AG04450 (cell line): Measurements from ENCODE around the gene MAP2. TPM values are rescaled to one million over a fixed set of nuclear protein-coding genes. Genes with fewer than 3 reads are reported as not detected.

Experiments used
- CTCF ChIA-PET: fragments of 300-600, 350-600 bp; formaldehyde crosslinking; extraction: SDS; loops from one replicate; lab custom pipeline; 2022; ENCODE audit warnings: antibody characterized with exemption, inconsistent platforms; lab: Charles Lee
- POLR2A ChIA-PET: fragments of 350-600 bp; formaldehyde crosslinking; extraction: SDS; loops from one replicate; lab custom pipeline; 2021; ENCODE audit warnings: antibody characterized with exemption, inconsistent platforms; lab: Yijun Ruan, JAX
- DNase-seq: peaks from one replicate; pipeline ENCODE4 v3.0.0-alpha.2; 2011; ENCODE audit warnings: low read depth, low spot score
- H3K27ac ChIP-seq: one replicate; pipeline ENCODE4 v1.5.1; 2012; ENCODE audit warnings: low read depth, low read length, control low read depth
- H3K27me3 ChIP-seq: one replicate; pipeline ENCODE4 v1.6.0; 2012; ENCODE audit warnings: low read length; ENCODE audit not compliant: control insufficient read depth, insufficient read depth
- H3K4me3 ChIP-seq: 2 replicates; pipeline ENCODE4 v1.5.1; 2011; ENCODE audit warnings: mild to moderate bottlenecking, low read depth, low read length, control low read depth
- H3K9me3 ChIP-seq: 2 replicates; pipeline ENCODE4 v1.5.1; 2012; ENCODE audit warnings: low read length; ENCODE audit not compliant: control insufficient read depth, insufficient read depth
- polyA plus RNA-seq: library from polyadenylated mRNA; depleted of rRNA; stranded (reverse); fragments of >200 nt; gene quantifications from 2 replicates; pipeline ENCODE4 v1.2.3, GENCODE V29; 2011
- TF ChIP-seq, protein P1 (sequence below): IDR thresholded peaks from 2 replicates; pipeline ENCODE4 v1.5.1; 2011; ENCODE audit warnings: low read depth, low read length, control low read depth, inconsistent platforms

MAP2 gene
- polyA plus RNA-seq, 1 experiment = 0.69 TPM

DNA sequence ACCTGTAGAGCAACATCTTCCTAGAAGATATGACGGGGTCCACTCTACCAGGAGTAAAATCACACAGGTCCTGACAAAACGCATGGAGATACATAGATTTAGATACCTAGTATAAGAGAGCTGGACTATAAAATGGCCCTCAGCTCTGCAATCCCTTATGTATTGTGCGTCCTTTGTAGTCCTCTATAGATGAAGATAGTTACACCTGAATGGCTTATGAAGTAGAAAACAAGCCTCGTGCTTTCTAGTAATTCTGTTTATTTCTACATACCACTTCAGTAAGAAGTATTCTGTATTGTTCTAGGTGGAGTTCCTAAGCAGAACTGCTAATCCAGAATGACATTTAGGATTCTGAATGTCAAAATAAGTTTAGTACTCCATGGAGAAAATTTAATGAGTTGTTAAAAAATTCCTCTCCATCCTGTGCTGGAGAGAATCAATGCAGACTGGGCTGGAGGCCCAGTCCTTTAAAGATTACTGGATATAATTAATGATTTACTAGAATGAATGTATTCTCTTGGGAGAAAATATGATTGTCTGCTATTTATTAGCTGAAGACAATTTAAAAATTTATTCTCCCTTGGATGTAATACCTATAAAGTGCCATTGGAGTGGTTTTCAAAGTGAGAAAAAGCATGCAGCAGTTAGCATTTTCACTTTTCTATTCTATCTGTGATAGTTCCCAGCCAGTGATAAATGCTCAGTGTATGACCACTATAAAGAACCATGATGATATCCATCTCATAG lies 200.5 kb downstream of the MAP2 start:
- Histone ChIP-seq H3K9me3 (no peaks in the 10 kb centered on the region), H3K27ac (no peak overlapping the region), H3K4me3 (no peak overlapping the region), H3K27me3 (no peaks in the 10 kb centered on the region)
- TF ChIP-seq, protein P1, sequence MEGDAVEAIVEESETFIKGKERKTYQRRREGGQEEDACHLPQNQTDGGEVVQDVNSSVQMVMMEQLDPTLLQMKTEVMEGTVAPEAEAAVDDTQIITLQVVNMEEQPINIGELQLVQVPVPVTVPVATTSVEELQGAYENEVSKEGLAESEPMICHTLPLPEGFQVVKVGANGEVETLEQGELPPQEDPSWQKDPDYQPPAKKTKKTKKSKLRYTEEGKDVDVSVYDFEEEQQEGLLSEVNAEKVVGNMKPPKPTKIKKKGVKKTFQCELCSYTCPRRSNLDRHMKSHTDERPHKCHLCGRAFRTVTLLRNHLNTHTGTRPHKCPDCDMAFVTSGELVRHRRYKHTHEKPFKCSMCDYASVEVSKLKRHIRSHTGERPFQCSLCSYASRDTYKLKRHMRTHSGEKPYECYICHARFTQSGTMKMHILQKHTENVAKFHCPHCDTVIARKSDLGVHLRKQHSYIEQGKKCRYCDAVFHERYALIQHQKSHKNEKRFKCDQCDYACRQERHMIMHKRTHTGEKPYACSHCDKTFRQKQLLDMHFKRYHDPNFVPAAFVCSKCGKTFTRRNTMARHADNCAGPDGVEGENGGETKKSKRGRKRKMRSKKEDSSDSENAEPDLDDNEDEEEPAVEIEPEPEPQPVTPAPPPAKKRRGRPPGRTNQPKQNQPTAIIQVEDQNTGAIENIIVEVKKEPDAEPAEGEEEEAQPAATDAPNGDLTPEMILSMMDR = no peak
- no peak for DNase-seq
- CTCF ChIA-PET = no interaction called here
- POLR2A ChIA-PET = no interaction called here

DNA sequence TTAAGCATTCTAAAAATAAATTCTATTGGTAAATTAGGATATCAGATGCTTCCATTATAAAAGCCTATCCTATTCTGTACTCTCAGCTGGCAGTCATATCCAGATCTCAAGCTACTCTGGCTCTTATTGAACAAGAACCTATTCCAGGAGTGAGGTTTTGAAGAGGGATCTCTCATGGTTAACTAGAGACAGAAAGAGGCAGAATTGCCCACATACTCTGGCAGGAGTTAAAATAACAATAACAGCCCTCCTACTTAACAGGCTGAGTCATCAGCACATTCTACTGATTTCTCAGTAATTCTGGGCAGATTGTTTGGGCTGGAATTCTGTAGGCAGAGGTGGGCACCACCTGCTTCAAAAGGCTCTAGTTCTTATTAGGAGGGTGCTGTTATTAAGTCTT lies 205.8 kb downstream of the MAP2 start:
- H3K27ac ChIP-seq = no peak overlapping the region
- no peak overlapping the region for H3K4me3 ChIP-seq
- H3K27me3 ChIP-seq = no peaks in the 10 kb centered on the region
- TF ChIP-seq, protein P1 = no peak
- ChIA-PET POLR2A (no interaction called here), CTCF (no interaction called here)
- no peak for DNase-seq
- no peaks in the 10 kb centered on the region for H3K9me3 ChIP-seq

DNA sequence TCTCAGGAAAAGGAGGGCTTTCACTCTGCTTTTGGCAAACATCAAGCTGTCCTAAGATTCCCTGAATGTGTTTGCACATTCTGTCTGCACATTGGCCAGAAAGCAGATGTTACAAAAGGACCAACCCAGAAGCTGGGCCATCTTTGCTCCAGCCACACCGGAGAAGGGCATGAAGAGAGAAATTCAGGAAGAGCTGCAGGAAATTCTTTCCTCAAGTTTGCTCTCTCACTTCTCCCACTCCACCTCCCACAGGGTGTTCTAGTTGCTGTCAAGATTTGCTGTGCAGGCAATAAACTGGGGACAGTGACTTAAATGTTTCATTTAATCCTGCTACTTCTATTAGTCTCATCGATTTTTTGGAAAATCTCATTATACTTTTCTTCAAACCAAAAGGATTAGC lies 210.1 kb downstream of the MAP2 start:
- Histone ChIP-seq H3K9me3 (no peaks in the 10 kb centered on the region), H3K27ac (no peak overlapping the region), H3K4me3 (no peak overlapping the region), H3K27me3 (no peaks in the 10 kb centered on the region)
- ChIA-PET POLR2A (no interaction called here), CTCF (no interaction called here)
- DNase-seq = no peak
- TF ChIP-seq, protein P1 = no peak

DNA sequence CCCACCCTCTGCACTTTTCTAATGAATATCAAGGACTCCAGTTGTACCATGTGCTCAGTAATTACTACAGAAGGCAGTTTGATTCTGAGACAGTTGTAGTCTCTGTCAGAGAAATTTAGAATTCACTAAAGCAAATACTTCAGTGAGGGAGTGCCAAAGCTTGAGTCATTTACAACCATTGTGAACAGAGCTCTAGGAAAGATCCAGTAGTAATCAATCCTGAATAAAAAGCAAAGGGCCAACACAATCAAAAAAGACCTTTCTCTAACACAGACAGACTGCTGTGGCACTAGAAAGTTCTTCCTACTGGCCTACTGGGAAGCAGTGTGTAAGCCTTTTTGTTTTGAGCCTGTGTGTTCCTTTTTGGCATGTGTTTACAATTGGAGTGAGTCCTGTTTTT lies 212.2 kb downstream of the MAP2 start:
- CTCF ChIA-PET = no interaction called here
- no peak for DNase-seq
- POLR2A ChIA-PET = no interaction called here
- Histone ChIP-seq H3K27me3 (no peaks in the 10 kb centered on the region), H3K4me3 (no peak overlapping the region), H3K27ac (no peak overlapping the region), H3K9me3 (no peaks in the 10 kb centered on the region)
- TF ChIP-seq, protein P1 = no peak

DNA sequence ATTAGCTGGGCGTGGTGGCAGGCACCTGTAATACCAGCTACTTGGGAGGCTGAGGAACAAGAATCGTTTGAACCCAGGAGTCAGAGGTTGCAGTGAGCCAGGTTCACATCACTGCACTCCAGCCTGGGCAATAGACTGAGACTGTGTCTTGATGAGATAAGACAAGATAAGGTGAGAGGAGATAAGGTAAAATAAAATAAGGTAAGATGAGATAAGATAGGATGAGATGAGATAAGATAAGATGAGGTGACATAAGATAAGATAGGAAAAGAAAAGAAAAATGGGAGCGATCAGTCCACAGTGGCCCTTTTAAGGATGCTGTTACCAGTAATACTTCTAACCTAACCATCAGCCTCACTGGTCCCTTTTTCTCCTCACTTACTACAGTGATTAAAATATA lies 213.4 kb downstream of the MAP2 start:
- no peak overlapping the region for H3K4me3 ChIP-seq
- CTCF ChIA-PET = no interaction called here
- TF ChIP-seq, protein P1 = no peak
- H3K27ac ChIP-seq = no peak overlapping the region
- POLR2A ChIA-PET = no interaction called here
- DNase-seq = no peak
- no peaks in the 10 kb centered on the region for H3K27me3 ChIP-seq
- no peaks in the 10 kb centered on the region for H3K9me3 ChIP-seq
